ENCODE results near the gene ZBTB37. TPM values are rescaled to one million over a fixed set of nuclear protein-coding genes. Genes with fewer than 3 reads are reported as not detected.

Gene ZBTB37
- total and polyA plus RNA-seq, 9 of the 15 experiments (the other 6 are each of a cell fraction or from before 2014, with no cell fraction given) = 1.3 to 13.9 (median 5.4) TPM

DNA sequence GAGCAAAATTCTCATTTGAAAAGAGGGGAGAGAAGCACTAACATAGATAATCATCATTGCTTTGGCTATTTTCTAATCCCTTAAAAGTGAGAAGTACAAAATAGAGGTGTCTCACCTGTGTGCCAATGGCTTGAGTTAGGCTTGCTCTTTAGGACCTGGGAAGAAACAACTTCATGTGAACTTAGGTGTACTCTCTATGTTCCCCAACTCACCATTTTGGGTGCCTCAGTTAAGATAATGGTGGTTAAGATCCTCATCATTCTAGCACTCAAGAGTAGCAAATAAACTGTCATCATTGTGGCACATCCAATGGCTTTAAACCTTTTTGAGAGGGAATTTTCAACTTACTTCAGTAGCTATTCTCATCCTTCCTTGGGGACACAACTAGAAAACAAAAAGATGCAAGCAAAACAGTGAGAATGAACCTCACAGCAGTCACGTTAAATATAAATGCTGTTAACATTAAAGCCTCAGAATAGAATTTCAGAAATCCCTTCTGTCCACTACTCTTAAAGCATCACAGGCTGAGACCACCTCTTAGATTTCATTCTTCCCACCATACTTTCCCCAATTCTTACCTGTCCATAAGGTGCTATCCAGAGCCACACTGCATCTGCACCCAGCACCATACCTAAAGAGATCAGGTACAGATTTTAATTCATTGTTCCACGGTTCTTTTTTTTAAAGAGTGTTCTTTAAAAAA lies 1.6 kb upstream of the ZBTB37 start (continued):
- TF ChIP-seq, protein P1, sequence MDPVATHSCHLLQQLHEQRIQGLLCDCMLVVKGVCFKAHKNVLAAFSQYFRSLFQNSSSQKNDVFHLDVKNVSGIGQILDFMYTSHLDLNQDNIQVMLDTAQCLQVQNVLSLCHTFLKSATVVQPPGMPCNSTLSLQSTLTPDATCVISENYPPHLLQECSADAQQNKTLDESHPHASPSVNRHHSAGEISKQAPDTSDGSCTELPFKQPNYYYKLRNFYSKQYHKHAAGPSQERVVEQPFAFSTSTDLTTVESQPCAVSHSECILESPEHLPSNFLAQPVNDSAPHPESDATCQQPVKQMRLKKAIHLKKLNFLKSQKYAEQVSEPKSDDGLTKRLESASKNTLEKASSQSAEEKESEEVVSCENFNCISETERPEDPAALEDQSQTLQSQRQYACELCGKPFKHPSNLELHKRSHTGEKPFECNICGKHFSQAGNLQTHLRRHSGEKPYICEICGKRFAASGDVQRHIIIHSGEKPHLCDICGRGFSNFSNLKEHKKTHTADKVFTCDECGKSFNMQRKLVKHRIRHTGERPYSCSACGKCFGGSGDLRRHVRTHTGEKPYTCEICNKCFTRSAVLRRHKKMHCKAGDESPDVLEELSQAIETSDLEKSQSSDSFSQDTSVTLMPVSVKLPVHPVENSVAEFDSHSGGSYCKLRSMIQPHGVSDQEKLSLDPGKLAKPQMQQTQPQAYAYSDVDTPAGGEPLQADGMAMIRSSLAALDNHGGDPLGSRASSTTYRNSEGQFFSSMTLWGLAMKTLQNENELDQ (CRISPR knock-in tag; IDR thresholded peaks at IDR 0.05; ENCODE audit: borderline replicate concordance) = no peak
- peak; percentile 80 for TF ChIP-seq U2AF1 (optimal IDR thresholded peaks at IDR 0.05; ENCODE audit: low read depth, low read length)
- TF ChIP-seq NFIX (CRISPR knock-in tag; IDR thresholded peaks at IDR 0.05; ENCODE audit: low read depth) = no peak
- no peak for TF ChIP-seq PTBP1 (IDR thresholded peaks at IDR 0.05; ENCODE audit: low read depth, low read length)
- TF ChIP-seq ARID2 (IDR thresholded peaks at IDR 0.05) = no peak
- TF ChIP-seq BRD9 (IDR thresholded peaks at IDR 0.05; ENCODE audit: low read depth, partially characterized antibody) = no peak
- no peak for TF ChIP-seq ZNF316 (IDR thresholded peaks at IDR 0.05)
- TF ChIP-seq HDAC6 (IDR thresholded peaks at IDR 0.05; ENCODE audit: low read depth, low read length) = no peak
- TF ChIP-seq MCM7 (IDR thresholded peaks at IDR 0.05) = no peak
- TF ChIP-seq POLR2A (conservative IDR thresholded peaks at IDR 0.05) = peak; percentile 29
- TF ChIP-seq KHSRP (IDR thresholded peaks at IDR 0.05) = no peak
- no peak for TF ChIP-seq NONO (IDR thresholded peaks at IDR 0.05; ENCODE audit: low read depth in 2 of 2, low read length in 1 of 2)
- no peak for TF ChIP-seq GABPB2 (CRISPR knock-in tag; conservative IDR thresholded peaks at IDR 0.05)
- TF ChIP-seq CBFA2T3 (IDR thresholded peaks at IDR 0.05) = no peak
- TF ChIP-seq CEBPB (tag; IDR thresholded peaks at IDR 0.05) = no peak
- TF ChIP-seq IFI16 (CRISPR knock-in tag; IDR thresholded peaks at IDR 0.05) = no peak

Data from K562 (cell line).